Stimulated activated CD4-positive, alpha-beta T cell treated with anti-CD3 and anti-CD28 coated beads, TNF-alpha, amount 100 ng/mL, for 4 hours (primary cell): ENCODE data around the gene PSMB2.

Experiments
- DNase-seq, 3 experiments: peaks; one replicate each; pipeline ENCODE4 v3.0.0-alpha.2; 2020; ENCODE audit warnings: low read depth in 3 of 3

Gene PSMB2

DNA sequence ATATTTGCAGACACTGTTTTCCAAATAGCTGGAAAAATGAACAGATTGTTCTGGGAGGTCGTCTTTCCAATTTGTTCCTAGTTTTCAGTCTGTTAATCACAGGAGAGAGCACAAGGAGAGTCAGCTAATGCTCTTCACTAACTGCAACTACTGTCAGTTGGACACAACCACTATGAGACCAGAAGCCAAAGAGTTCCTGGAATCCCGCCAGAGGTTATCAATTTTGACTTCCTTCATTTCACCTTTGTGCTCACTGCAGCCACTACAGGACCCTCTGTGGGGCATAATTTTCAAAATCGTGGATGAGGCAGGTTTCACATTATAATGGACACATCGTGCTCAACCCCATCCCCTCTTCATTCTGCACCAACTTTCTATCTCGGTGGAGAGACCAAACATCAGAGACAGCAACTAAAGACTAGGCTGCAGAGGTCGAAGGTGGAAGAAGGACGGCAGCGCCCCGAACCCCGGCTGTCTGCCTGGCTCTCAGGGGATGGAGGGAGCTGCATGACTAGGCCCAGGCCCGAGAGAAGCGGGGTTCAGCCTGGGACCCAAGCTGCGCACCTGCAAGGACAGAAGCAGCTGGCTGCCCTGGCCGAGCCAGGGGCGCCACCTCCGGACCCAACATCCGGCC, 84.7 kb downstream of the PSMB2 start:
- no peak for DNase-seq

DNA sequence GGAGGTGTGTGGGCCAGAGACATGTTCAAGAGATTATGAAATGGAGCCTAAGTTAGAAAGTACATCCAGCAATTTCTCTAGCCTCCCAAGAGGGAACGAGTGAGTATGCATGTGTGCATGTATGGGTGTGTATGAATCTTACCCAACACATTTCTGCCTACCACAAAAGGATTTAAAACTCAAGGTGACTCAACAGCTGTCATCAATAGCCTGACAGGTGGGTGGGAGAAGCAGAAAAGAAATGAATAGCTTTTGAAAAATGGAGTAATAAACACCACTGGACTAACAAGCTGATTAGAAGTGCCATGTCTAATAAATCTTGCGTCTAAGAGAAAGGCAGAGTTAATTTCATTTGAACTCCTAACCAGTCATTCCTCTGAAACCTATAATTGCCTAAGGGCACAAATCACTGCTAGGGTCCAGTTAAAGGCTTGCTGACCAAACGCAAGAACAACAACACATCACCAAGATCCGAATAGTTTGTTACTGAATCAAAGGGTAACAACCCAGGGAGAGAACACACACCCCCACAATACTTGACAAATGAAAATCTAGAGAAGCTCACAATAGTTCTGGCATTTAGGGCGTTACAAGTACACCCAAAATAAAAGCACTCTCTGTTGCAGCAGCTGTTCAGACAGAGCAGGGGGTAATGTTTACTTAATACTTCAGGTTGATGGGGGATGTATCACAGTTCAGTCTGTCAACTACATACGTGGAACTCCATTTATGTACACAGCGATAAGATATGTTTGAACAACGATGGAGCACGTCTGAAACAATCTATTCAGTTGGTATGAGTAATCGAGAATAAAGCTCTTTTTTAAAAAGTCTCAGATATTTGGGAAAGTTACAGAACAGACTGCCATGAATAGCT, 85.5 kb downstream of the PSMB2 start:
- no peak for DNase-seq

DNA sequence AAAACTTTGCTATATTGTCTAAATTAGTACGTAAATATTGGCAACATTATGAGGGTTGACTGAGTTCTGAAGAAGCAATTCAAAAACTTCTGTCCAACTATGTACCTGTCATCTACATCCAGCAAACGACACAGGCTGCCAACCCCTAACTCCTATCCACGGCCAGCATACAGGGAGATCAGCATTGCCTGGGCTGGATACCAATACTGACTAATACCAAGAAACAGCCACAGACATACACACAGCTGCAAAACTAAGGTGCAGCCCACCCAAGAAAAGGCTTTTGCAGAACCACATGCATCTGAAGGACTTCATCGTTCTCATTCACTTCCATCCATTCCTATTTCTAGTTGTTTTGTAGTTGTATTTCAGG, 86.1 kb downstream of the PSMB2 start:
- DNase-seq: no peak

DNA sequence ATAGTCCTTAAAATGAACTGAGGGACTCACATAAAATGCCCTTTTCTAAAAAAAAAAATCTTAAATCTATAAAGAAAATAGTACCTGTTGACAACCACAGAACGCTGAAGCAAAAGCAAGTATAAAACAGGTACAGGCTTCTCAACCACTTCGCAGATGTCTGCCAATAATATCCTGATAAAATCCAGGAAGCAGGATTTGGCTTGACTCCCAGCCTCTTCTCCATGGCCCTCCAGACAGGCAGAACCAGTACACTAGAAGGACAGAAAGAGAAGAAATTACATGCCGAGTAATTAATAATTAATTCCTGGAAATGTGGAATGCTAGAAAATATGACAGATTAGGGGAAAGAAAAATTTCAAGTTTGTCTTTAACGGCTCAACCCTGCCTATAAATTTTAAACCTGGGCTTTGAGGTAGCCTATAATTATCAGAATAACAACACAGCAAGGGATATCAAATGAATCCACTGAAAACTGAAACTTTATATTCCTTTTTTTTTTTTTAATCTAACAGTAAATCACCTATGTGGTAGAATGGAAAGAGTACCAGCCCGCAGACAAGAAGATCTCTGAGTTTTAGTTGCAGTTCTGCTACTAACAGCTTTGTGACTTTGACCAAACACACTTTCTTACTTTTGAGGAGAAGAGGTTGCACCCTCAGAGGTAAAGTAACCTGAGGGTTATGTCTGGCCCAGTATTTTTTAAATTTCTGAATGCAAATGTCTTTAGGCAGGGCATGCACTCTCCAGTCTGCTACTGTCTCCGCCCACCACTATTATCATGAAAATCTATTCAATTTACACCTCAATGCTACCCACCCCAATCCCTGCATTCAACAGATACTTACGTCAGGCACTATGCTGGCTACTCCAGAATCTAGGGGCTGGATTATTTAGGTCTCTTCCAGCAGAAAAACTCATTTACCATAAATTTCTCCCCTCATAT, 86.8 kb downstream of the PSMB2 start:
- DNase-seq: no peak

DNA sequence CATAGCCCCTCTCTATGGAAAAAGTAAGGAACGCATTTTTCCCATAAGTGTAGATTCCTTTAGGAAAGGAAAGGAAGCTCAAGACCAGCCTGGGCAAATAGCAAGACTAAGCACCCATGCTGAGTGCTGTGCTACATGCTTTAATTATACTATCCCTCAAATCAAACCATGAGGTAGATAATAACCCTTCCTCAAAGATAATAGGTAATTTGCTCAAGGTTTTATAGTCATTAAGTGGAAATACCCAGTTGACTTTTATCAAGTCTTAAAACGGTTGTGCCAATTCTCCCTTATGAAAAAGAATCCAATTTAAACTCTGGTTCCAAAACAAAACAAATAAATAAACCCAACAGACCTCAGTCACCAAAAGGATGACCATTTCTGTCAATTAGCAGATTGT, 87.5 kb downstream of the PSMB2 start:
- no peak for DNase-seq
